GM19455 (cell line): Measurements from ENCODE around the gene PPP1R15B.

Experiments used
- ATAC-seq: cut with Tn5 transposase; IDR thresholded peaks from one replicate; pipeline ENCODE4 v1.9.1; 2021; ENCODE audit not compliant: unreplicated experiment

The PPP1R15B gene

GRCh38 chr1:204421441-204421840 is 9.8 kb upstream of the PPP1R15B start:
- no peak for ATAC-seq

- ATAC-seq: no peak
These were observed 8.7 kb upstream of the PPP1R15B start for GRCh38 chr1:204420039-204421004.

DNA sequence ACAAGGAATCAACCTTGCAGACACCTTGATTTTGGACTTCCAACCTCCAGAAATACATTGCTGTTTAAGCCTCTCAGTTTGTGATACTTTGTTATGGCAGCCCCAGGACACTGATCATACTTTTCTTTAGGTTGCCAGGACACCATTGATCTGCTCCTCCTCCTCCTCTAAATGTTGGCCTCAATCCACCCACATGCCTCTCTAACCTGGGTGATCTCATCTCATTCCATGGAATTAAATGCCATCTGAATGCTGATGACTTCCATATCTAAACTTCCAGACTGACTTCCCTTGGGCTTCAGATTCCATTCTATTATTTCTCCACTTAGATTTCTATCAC is 7.4 kb upstream of the PPP1R15B start:
- no peak for ATAC-seq

- no peak for ATAC-seq
These were observed 6.8 kb upstream of the PPP1R15B start for GRCh38 chr1:204418174-204419063.

GRCh38 chr1:204417074-204417997 is 5.7 kb upstream of the PPP1R15B start:
- no peak for ATAC-seq

DNA sequence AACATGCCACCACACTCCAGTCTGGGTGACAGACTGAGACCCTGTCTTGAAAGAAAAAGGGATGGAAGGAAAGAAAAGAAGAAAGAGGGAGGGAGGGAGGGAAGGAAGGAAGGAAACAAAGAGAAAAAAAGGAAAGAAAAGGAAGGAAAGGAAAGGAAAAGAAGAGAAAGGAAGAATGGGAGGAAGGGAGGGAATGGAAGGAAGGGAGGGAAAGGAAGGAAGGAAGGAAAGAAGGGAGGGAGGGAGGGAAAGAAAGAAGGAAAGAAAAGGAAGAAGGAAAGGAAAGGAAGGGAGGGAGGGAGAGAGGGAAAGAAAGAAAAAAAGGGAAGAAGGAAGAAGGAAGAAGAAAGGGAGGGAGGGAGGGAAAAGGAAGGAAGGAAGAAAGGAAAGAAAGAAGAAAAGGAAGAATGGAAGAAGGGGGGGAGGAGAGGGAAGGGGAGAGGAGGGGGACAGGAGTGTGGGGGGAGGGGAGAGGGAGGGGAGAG is 5.0 kb upstream of the PPP1R15B start:
- no peak for ATAC-seq

DNA sequence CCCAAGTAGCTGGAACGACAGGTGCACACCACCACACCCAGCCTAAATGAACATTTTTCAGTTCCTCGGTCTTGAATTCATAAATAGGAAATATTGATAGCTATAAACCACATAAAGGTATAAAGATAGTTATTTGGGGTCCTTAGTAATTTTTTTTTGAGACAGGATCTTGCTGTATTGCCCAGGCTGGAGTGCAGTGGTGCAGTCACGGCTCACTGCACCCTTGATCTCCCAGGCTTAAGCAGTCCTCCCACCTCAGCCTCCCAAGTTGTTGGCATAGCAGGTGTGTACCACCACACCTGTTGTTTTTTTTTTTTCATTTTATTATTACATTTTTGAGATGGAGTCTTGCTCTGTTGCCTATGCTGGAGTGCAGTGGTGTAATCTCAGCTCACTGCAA is 3.7 kb upstream of the PPP1R15B start:
- no peak for ATAC-seq

GRCh38 chr1:204414016-204414415 is 2.4 kb upstream of the PPP1R15B start:
- no peak for ATAC-seq

DNA sequence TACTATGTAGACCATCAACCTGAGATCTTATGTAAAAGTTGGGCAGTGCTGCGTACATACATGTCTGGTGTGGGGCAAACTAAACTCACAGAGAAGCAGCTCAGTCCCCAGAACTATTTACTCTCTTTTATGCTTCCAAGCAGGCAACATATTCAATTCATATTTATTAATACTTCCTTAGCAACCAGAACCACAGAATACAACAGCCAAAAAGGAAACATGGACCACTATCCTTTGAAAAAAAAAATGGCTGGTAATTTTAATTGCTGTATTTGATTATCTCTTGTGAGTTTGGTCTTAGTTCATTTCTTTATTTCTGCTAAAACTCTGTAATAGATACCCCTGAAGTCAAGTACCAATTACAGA is 1.5 kb upstream of the PPP1R15B start:
- no peak for ATAC-seq

- ATAC-seq: peak; percentile 40
These were observed 748 bp downstream of the PPP1R15B start for GRCh38 chr1:204410688-204411450.

DNA sequence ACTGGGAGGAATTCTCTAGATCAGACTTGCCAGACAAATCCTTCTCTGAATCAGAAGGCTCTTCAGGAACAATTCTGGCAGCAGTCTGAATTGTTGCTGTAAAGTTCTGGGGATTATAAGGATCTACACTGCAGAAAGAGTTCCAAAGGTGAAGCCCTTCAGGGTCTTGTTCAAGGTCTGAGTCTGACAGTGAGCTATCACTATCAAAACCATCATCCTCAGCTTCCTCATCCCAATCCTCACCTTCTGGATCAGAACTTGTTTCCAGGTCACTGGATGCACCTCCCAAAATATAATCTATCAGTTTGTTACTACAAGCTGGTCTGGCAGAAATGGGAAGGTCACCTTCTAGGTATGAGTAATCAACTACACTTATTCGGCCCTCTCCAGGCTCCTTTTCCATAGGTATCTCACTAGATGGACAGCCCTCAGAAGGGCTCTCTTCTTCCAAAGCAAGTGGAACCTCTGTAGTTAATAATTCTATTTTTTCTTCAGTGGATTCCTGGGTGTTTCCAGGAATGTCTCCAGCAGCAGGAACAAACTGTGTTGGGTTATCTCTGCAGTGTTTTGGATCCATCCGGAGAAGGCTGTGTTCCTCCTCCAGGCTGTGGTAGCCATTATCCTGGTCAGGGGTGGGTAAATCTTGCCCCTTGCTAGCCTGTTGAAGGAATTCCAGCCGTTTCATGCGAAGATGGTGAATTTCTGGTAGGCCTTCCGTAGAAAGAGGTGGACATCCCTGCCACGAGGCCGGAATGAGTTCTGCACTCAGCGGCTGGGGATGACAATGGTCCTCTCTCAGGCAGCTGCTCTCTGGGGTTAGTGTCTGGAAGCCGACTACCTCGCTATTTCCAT is 1.6 kb downstream of the PPP1R15B start:
- no peak for ATAC-seq

DNA sequence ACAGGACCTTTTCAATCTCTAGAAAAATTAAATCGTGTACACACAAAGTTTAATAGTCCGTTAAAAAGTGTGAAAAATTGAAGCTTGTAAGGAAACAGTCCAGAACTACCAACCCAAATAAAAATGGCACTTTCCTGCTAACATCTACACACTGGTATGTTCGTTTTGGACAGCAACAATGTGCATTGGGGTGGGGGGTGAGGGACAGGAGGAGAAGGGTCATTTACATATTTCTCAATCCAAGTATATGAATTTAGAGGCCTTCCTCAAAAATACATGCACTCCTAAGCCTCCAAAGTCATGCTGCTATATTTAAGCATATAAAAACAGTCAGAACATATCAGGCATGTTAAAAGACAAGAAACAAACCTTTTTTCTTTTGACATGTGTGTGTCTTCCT is 2.5 kb downstream of the PPP1R15B start:
- no peak for ATAC-seq

DNA sequence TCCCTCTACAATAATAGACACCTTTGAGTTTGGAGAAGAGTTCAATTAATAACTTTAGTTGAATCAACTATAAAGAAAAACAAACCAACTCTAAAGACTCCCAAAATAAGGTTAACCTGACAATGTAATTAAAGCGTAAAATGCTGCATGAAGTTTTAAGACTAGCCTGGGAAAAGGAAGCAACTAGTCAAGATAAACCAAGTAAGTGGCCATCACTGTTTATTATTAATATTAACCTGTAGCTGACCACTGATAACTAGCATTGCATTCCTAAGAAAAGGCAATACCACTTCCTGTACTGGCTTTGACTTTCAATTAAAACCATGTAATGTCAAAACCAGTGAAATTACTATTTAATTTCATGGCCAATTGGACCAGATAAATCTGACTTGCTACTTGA is 3.0 kb downstream of the PPP1R15B start:
- ATAC-seq: no peak

DNA sequence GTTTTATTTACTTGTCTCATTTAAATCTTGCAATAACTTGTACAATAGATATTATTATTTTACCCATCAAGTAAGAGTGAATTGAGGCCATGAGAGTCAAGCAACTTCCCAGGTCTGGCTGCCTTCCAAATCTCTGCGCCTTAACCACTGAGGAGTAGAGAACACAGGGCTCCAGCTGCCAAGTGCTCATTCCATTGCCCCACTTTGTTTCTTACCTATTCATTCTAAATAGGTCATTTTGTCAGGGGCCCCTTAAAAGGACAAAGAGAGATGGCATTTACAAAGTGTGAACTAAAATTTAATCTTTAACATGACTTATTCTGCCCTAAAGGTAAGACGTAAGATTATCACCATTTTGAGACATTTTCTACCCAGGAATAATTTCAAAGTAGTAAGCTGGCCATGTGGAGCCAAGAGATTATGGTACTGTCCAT is 3.5 kb downstream of the PPP1R15B start:
- ATAC-seq: no peak

- ATAC-seq: no peak
These were observed 4.2 kb downstream of the PPP1R15B start for GRCh38 chr1:204407295-204407971.

DNA sequence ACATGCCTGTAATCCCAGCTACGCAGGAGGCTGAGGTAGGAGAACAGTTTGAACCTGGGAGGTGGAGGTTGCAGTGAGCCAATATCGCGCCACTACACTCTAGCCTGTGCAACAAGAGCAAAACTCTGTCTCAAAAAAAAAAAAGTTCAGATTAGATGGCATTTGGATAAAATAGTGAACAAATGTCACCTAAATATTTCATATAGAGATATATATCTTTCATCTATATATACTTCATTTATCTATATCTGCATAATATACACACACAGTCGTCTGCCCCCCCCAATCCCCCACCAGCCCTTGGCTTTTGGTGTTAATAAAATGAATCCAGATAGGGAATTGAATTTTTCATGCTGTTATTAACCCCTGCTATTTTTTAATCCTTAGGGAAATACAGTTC is 5.0 kb downstream of the PPP1R15B start:
- no peak for ATAC-seq

DNA sequence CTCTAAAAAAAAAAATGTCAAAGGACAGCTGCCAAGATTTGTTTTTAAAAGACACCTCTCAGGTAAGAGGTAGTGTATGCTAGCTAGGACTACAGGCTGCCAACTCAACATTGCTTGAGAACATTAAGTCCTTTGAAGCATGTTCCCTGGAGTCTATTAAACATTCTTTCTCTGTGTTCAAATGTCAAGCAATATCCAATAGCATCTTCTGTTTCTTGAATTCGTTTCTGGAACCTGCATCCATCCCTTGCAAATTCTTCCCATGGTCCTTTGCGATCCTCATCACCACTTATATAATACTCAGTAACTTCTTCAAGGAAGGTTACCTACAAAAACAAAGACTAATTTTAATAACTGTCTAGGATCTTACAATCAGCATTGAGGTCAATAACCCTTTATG is 5.6 kb downstream of the PPP1R15B start:
- no peak for ATAC-seq

DNA sequence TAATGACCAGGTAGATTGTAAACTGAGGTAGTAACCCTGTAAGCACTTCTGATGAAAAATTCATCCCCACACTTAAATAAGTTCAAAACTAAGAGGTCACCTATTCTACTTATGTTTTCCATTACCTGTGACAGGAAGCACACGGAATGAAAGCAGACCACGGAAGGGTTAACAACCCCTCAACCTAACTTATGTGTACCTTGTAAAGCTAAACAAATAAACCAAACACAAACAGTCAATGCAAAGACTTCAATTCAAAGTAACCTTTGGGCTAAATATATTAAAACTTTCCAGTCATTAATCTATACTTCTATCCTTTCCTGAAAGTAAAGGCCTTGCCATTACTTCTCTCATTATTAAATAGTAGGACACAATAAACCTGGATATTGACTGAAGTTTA is 7.0 kb downstream of the PPP1R15B start:
- ATAC-seq: no peak

DNA sequence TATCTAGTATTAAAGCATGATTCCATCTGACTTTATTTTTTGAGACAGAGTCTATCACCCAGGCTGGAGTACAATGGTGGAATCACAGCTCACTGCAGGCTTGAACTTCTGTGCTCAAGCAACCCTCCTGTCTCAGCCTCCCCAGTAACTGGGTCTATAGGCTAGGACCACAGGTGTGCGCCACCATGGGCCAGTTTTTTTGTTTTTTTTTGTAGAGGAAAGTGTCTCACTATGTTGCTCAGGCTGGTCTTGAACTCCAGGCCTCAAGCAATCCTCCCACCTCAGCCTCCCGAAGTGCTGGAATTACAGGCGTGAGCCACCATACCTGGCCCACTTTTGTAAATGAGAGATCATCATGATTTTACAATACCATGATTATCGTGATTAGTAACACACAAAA is 9.2 kb downstream of the PPP1R15B start:
- no peak for ATAC-seq
